GM21619 (cell line): ENCODE data around the gene CLIC4.
"Not testable (repeated sequence)": the region's sequence is repeated elsewhere in the genome, so short reads cannot be mapped to it uniquely, and the experiment has no call there.

Experiments used
- ATAC-seq: cut with Tn5 transposase; IDR thresholded peaks from one replicate; pipeline ENCODE4 v1.9.1; 2021; ENCODE audit not compliant: unreplicated experiment

Gene CLIC4

GRCh38 chr1:24873148-24873547 is 127.9 kb downstream of the CLIC4 start:
- ATAC-seq, result no peak

DNA sequence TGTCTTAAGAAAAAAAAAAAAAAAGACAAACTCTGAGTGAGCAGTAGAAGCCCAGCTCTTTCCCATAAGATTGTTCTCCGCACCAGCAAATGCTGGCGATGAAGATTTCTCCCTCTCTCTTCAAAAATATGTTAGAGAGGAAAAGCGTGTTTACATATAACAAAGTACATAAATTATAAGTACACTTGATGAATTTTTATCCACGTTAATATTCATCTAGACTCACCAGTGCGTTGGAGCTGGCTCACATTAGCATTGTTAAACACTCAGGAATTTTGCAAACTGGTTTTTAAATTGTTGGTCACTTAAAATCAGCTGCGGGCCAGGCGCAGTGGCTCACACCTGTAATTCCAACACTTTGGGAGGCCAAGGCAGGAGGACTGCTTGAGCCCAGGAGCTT is 128.8 kb downstream of the CLIC4 start:
- ATAC-seq, result no peak

DNA sequence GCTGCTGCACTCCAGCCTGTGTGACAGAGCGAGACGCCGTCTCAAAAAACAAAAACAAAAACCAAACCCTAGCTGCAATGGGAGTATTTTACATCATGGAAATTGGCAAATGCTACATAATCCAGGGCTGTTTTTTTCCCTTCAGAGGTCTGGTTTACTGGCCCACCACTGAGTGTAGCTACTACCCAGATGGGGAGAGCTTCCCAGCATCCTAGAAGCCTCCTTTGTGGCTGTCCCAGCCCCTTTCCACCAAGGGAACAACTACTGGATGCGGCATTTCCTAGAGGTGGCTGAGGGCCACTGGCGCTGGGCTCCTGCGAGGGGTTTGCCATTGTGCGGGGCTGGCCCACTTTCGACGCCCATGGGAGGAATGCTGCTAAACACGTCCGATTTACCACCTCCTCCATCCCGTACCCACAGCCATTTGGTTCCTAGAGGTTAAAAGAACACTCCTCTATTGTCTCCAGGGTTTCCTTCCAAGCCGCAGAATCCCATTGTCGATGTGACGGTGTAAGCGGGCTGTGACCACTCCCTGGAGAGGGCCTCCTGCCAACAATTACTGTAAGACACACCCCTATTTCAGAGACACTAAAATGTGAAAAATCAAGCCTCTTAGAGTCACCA is 129.5 kb downstream of the CLIC4 start:
- ATAC-seq, result no peak

DNA sequence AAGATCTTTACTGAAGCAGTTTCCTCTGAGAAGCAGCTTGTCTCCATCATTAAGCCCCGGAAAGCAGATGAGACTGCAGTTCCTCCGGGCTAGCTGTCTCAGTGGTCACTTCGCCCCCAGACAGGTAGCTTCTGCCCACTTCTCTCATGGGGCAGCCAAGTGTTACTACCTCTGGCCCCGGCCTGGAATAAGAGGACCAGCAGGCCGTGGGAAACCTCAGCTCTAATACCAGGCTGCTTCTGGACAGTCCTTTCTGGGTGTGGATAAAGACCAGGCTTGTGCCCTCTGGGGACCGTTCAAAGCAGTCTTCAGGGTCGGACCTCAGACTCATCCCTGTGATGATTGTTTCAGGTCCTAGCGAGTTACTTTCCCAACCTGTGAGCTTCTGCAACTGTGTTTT is 130.0 kb downstream of the CLIC4 start:
- ATAC-seq, result no peak

GRCh38 chr1:24875991-24876506 is 130.8 kb downstream of the CLIC4 start:
- ATAC-seq, result no peak

- no peak for ATAC-seq
Measured at GRCh38 chr1:24878045-24878444, 132.8 kb downstream of the CLIC4 start.

DNA sequence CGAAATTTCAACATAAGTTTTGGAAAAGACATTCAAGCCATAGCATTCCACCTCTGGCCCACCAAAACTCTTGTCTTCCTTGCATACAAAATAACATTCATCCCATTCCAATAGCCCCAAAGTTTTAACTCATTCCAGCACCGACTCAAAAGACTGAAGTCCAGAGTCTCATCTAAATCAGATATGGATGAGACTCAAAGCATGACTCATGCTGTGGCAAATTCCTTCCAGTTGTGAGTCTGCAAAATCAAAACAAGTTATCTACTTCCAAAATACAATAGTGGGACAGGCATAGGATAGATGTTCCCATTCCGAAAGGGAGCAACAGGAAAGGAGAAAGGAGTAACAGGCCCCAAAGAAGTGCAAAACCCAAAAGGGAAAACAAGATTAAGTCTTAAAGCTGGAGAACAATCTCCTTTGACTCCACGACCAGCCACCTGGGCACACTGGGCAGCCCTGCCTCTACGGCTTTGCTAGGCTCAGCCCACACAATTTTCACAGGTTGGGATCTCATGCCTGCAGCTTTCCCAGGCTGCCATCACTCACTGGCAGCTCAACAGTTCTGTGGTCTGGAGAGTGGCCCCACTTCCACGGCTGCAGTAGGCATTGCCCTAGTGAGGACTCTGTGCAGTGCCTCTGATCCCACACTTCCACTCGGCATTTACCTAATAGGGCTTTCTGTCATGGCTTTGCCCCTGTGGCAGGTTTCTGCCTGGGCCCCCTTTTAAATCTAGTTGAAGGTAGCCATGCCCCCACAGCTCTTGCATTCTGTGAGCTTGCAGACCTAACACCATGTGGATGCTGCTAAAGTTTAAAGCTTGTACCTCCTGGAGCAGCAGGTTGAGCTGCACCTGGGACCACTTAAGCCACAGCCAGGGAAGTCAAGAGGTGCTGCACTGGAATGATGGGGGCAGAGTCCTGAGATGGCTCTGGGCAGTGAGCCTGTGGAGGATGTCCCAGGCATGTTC is 133.8 kb downstream of the CLIC4 start:
- ATAC-seq, result no peak

GRCh38 chr1:24881034-24881433 is 135.8 kb downstream of the CLIC4 start:
- no peak for ATAC-seq

GRCh38 chr1:24884751-24885150 is 139.5 kb downstream of the CLIC4 start:
- no peak for ATAC-seq

- no peak for ATAC-seq
Measured at GRCh38 chr1:24886241-24886640, 141.0 kb downstream of the CLIC4 start.

DNA sequence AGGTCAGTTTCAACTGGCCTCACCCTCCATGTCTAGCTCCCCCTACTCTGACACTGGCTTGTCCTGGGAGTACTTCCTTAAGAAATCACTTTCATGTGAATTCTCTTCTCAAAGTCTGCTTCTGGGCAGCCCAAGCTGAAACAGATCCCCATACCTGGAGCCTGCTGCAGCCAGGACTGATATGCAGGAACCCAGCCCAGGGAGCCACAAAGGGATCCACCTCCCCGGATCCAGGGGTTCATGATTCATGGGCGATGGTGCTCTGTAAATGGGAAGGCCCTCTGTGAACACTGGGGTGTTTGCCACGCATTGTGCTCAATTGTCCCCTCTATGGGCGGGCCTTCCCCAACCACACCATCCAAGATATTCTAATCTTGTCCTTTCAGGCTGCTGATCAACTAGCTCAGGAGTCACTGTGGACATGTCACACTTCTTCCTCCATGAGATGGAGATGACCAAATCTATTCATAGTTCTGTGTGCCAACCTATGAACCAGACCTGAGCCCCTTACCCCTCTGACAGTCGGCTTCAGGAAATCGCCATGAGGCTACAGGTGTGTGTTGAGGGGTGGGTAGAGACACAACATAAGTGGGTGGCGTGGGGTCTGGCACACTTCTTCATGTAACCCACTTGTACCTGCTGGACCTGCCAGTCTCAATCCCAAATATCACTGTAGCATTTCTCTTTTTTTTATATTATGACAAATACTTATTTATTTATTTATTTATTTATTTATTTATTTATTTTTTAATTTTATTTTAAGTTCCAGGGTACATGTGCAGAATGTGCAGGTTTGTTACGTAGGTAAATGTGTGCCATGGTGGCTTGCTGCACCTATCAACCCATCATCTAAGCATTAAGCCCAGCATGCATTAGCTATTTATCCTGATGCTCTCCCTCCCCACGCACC is 143.1 kb downstream of the CLIC4 start:
- no peak for ATAC-seq

GRCh38 chr1:24888971-24889676 is 143.9 kb downstream of the CLIC4 start:
- no peak for ATAC-seq

GRCh38 chr1:24890887-24891286 is 145.6 kb downstream of the CLIC4 start:
- no peak for ATAC-seq

GRCh38 chr1:24891367-24891766 is 146.1 kb downstream of the CLIC4 start:
- not testable (repeated sequence) for ATAC-seq

GRCh38 chr1:24892188-24893153 is 147.2 kb downstream of the CLIC4 start:
- no peak for ATAC-seq

DNA sequence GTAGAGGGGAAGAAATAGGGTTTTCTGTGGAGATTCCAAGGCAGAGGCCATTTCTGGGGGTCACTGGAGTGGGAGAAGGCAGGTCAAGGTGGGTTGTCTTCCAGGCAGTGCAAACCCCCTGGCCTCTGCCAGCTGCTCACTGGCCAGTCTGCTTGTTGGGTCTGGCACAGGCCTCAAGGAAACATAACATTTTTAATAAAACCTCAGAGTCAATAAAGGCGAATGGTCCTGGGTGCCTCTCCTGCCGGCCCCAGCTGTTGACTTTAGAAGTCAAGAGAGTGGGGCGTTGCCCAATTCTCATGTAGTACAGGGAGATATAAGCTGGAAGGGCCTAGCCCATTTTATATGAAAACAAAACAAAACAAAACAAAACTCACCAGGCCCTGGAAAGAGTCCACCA is 148.2 kb downstream of the CLIC4 start:
- no peak for ATAC-seq
